Adrenal gland (tissue), 5 donors: ENCODE measurements around the gene BTNL8.

Source experiments
- CTCF ChIP-seq, 6 experiments: fragments of 450-650 bp in 4 of 6; fragments of 200-600 bp in 2 of 6; sonication (generic) in 1 of 6; IDR thresholded peaks; 1 replicate in 5 of 6; 2 replicates in 1 of 6; pipeline versions ENCODE4 v1.5.1 to v1.8.0; 2016 to 2021; ENCODE audit warnings: antibody characterized with exemption in 6 of 6, mild to moderate bottlenecking in 2 of 6, moderate library complexity in 1 of 6
- POLR2A ChIP-seq, 2 donors: fragments of 450-650 bp; IDR thresholded peaks; one replicate each; pipeline ENCODE4 v1.6.1; 2017; ENCODE audit warnings: antibody characterized with exemption in 2 of 2, mild to moderate bottlenecking in 2 of 2, moderate library complexity in 1 of 2
- donor health status: DM: no; HTN: no; CAD: no.

GRCh38 chr5:180908998-180909731 lies 10.2 kb downstream of the BTNL8 start:
- TF ChIP-seq CTCF (IDR thresholded peaks at IDR 0.05) = no peak
- no peak for TF ChIP-seq POLR2A (IDR thresholded peaks at IDR 0.05)
